GM21529 (cell line): Measurements from ENCODE around the gene PIK3R6.

Source experiments
- ATAC-seq: cut with Tn5 transposase; IDR thresholded peaks from one replicate; pipeline ENCODE4 v1.9.1; 2021; ENCODE audit not compliant: unreplicated experiment

Gene PIK3R6

GRCh38 chr17:8867361-8867981 lies at the start of gene PIK3R6:
PIK3R6 (minus strand) TSS chr17:8867674; CDS start chr17:8849794, 17,880 bp downstream.
- ATAC-seq: no peak

GRCh38 chr17:8916466-8916865 lies 49.0 kb upstream of the PIK3R6 start:
- no peak for ATAC-seq

- no peak for ATAC-seq
These were observed 47.1 kb upstream of the PIK3R6 start for GRCh38 chr17:8914554-8914953.

- ATAC-seq: no peak
These were observed 46.4 kb upstream of the PIK3R6 start for GRCh38 chr17:8913879-8914278.

GRCh38 chr17:8913091-8913490 lies 45.6 kb upstream of the PIK3R6 start:
- ATAC-seq: no peak

GRCh38 chr17:8912084-8912981 lies 44.9 kb upstream of the PIK3R6 start:
- no peak for ATAC-seq

- ATAC-seq: no peak
These were observed 43.6 kb upstream of the PIK3R6 start for GRCh38 chr17:8910969-8911604.

GRCh38 chr17:8909586-8910270 lies 42.3 kb upstream of the PIK3R6 start:
- no peak for ATAC-seq

GRCh38 chr17:8905331-8905730 lies 37.9 kb upstream of the PIK3R6 start:
- no peak for ATAC-seq

- no peak for ATAC-seq
These were observed 37.2 kb upstream of the PIK3R6 start for GRCh38 chr17:8904686-8905085.

GRCh38 chr17:8904201-8904600 lies 36.7 kb upstream of the PIK3R6 start:
- ATAC-seq: no peak

GRCh38 chr17:8900626-8901585 lies 33.4 kb upstream of the PIK3R6 start:
- ATAC-seq: peak; percentile 41

- ATAC-seq: no peak
These were observed 32.7 kb upstream of the PIK3R6 start for GRCh38 chr17:8900207-8900606.

- no peak for ATAC-seq
These were observed 31.2 kb upstream of the PIK3R6 start for GRCh38 chr17:8898636-8899035.

- ATAC-seq: no peak
These were observed 30.7 kb upstream of the PIK3R6 start for GRCh38 chr17:8898126-8898525.

GRCh38 chr17:8896641-8897635 lies 29.5 kb upstream of the PIK3R6 start:
- ATAC-seq: no peak

- no peak for ATAC-seq
These were observed 28.6 kb upstream of the PIK3R6 start for GRCh38 chr17:8896087-8896486.

- no peak for ATAC-seq
These were observed 27.5 kb upstream of the PIK3R6 start for GRCh38 chr17:8894673-8895578.
